Prostate gland (tissue), 2 donors: ENCODE data around the gene ARHGAP26. TPM values are rescaled to one million over a fixed set of nuclear protein-coding genes. Genes with fewer than 3 reads are reported as not detected.

ENCODE experiments used
- DNase-seq: peaks from one replicate; pipeline ENCODE4 v3.0.0-alpha.2; 2019; ENCODE audit warnings: low spot score
- H3K27ac ChIP-seq, 2 donors: fragments of 200-600 bp; sonication (generic); 2 replicates each; pipeline ENCODE4 v1.5.1; 2017 to 2019
- H3K27me3 ChIP-seq: fragments of 200-600 bp; sonication (generic); replicated peaks from 2 replicates; pipeline ENCODE4 v1.5.1; 2019; ENCODE audit not compliant: insufficient read depth
- H3K36me3 ChIP-seq, 2 donors: fragments of 200-600 bp; sonication (generic); 1 replicate in 1 of 2; 2 replicates in 1 of 2; pipeline versions ENCODE4 v1.5.1 to v1.8.1; 2017 to 2019
- H3K4me1 ChIP-seq: fragments of 200-600 bp; sonication (generic); replicated peaks from 2 replicates; pipeline ENCODE4 v1.5.1; 2019
- H3K4me3 ChIP-seq, 2 donors: fragments of 200-600 bp; sonication (generic); 2 replicates each; pipeline ENCODE4 v1.5.1; 2017 to 2019
- H3K9me3 ChIP-seq: fragments of 200-600 bp; sonication (generic); 2 replicates; pipeline ENCODE4 v1.5.1; 2017
- CTCF ChIP-seq, 4 experiments: fragments of 200-600 bp in 2 of 4; fragments of 450-650 bp in 2 of 4; sonication (generic) in 2 of 4; IDR thresholded peaks; 1 replicate in 3 of 4; 2 replicates in 1 of 4; pipeline ENCODE4 v1.5.1; 2016 to 2019; ENCODE audit warnings: antibody characterized with exemption in 4 of 4, mild to moderate bottlenecking in 2 of 4, moderate library complexity in 2 of 4
- POLR2A ChIP-seq: fragments of 450-650 bp; IDR thresholded peaks from one replicate; pipeline ENCODE4 v1.6.1; 2016; ENCODE audit warnings: antibody characterized with exemption, mild to moderate bottlenecking
- POLR2AphosphoS5 ChIP-seq: sonication (generic); formaldehyde crosslinking; IDR thresholded peaks from one replicate; pipeline ENCODE4 v1.6.1; 2017; ENCODE audit warnings: antibody characterized with exemption
- WGBS: methylation state at CpG from one replicate; pipeline ENCODE4 v1.1.5; 2018; 5-methylcytosine and 5-hydroxymethylcytosine counted together
- intact Hi-C: fragments of 100-400 bp; cut with DNase I; formaldehyde crosslinking; loops from one replicate; pipeline ENCODE4 v1.14.2; 2022
- total RNA-seq, 2 donors: library from RNA; depleted of rRNA; stranded (reverse); fragments of >200 nt; gene quantifications; one replicate each; pipeline ENCODE4 v1.1.0, GENCODE V29; 2016

Gene ARHGAP26
- total RNA-seq, 2 donors from 2014 or later: 11.7 to 39.8 TPM

GRCh38 chr5:143131972-143132371, 361.8 kb downstream of the ARHGAP26 start:
- Histone ChIP-seq H3K27me3 (no peaks in the 10 kb centered on the region), H3K27ac (no peak overlapping the region), H3K4me1 (peaks cover 8% of the 10 kb centered on the region), H3K36me3 (no peaks in the 10 kb centered on the region), H3K4me3 (no peak overlapping the region), H3K9me3 (no peaks in the 10 kb centered on the region)
- DNase-seq: no peak
- 79% methylated on average over 6 of the region's 6 CpGs for WGBS
- intact Hi-C loops: no loop called here
- TF ChIP-seq CTCF (IDR thresholded peaks at IDR 0.05): no peak
- no peak for TF ChIP-seq POLR2A
- TF ChIP-seq POLR2AphosphoS5: no peak

- no peaks in the 10 kb centered on the region for H3K27me3 ChIP-seq
- no peak for TF ChIP-seq POLR2AphosphoS5
- TF ChIP-seq CTCF (IDR thresholded peaks at IDR 0.05): no peak
- TF ChIP-seq POLR2A: no peak
- 84% methylated on average over 1 of the region's 1 CpG for WGBS
- no peaks in the 10 kb centered on the region for H3K36me3 ChIP-seq
- no peak for DNase-seq
- H3K9me3 ChIP-seq: no peaks in the 10 kb centered on the region
- no peak overlapping the region for H3K27ac ChIP-seq
- H3K4me3 ChIP-seq: no peak overlapping the region
- intact Hi-C loops: no loop called here
- peaks cover 8% of the 10 kb centered on the region for H3K4me1 ChIP-seq
Measured at GRCh38 chr5:143132739-143133138, 362.6 kb downstream of the ARHGAP26 start.

DNA sequence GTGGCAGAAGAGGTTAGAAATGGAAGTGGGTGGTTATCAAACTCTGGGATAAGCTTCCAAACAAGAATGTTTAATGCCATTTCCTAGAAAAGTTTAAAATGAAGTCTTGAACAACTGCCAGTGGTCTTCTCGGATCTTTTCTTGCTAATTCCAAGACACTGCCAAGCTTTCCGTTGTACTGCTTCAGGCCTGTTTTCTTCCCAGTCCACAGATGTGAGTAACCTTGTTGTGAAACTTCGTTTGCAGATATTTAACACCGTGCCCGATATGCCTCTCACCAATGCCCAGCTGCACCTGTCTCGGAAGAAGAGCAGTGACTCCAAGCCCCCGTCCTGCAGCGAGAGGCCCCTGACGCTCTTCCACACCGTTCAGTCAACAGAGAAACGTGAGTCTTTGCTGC, 363.5 kb downstream of the ARHGAP26 start:
- no peak overlapping the region for H3K4me3 ChIP-seq
- H3K27ac ChIP-seq: no peak overlapping the region
- DNase-seq: no peak
- intact Hi-C loops: no loop called here
- no peaks in the 10 kb centered on the region for H3K9me3 ChIP-seq
- H3K27me3 ChIP-seq: no peaks in the 10 kb centered on the region
- 82% methylated on average over 11 of the region's 11 CpGs for WGBS
- H3K36me3 ChIP-seq: no peaks in the 10 kb centered on the region
- peaks cover 5% of the 10 kb centered on the region for H3K4me1 ChIP-seq
- no peak for TF ChIP-seq CTCF (IDR thresholded peaks at IDR 0.05)
- TF ChIP-seq POLR2AphosphoS5: no peak
- no peak for TF ChIP-seq POLR2A

GRCh38 chr5:143134269-143134668, 364.1 kb downstream of the ARHGAP26 start:
- no peak overlapping the region for H3K4me3 ChIP-seq
- no peaks in the 10 kb centered on the region for H3K27me3 ChIP-seq
- no peak for DNase-seq
- H3K27ac ChIP-seq: no peak overlapping the region
- no peaks in the 10 kb centered on the region for H3K4me1 ChIP-seq
- TF ChIP-seq POLR2A (no peak), POLR2AphosphoS5 (no peak), CTCF (IDR thresholded peaks at IDR 0.05) (no peak)
- intact Hi-C loops: no loop called here
- no peaks in the 10 kb centered on the region for H3K9me3 ChIP-seq
- WGBS: 86% methylated on average over 3 of the region's 3 CpGs
- no peaks in the 10 kb centered on the region for H3K36me3 ChIP-seq

GRCh38 chr5:143134900-143135299, 364.7 kb downstream of the ARHGAP26 start:
- Histone ChIP-seq H3K4me1 (no peaks in the 10 kb centered on the region), H3K4me3 (no peak overlapping the region), H3K36me3 (no peaks in the 10 kb centered on the region), H3K27ac (no peak overlapping the region), H3K9me3 (no peaks in the 10 kb centered on the region), H3K27me3 (no peaks in the 10 kb centered on the region)
- DNase-seq: no peak
- no peak for TF ChIP-seq CTCF (IDR thresholded peaks at IDR 0.05)
- 98% methylated on average over 4 of the region's 4 CpGs for WGBS
- intact Hi-C loops: no loop called here
